HUES64 (cell line): ENCODE measurements around the gene TDRD7.

Source experiments
- H3K27ac ChIP-seq: 2 replicates; pipeline ENCODE4 v1.7.0; 2013; ENCODE audit warnings: low read depth, low read length, inconsistent platforms
- H3K27me3 ChIP-seq: 2 replicates; pipeline ENCODE4 v1.6.1; 2013; ENCODE audit warnings: mild to moderate bottlenecking, low read length; ENCODE audit not compliant: insufficient read depth
- H3K36me3 ChIP-seq: 2 replicates; pipeline ENCODE4 v1.6.1; 2013; ENCODE audit warnings: mild to moderate bottlenecking, low read length; ENCODE audit not compliant: insufficient read depth
- H3K4me1 ChIP-seq: 2 replicates; pipeline ENCODE4 v1.6.1; 2013; ENCODE audit warnings: mild to moderate bottlenecking, low read length, moderate library complexity; ENCODE audit not compliant: insufficient read depth
- H3K4me3 ChIP-seq: 2 replicates; pipeline ENCODE4 v1.5.1; 2013; ENCODE audit warnings: mild to moderate bottlenecking, low read length, moderate library complexity
- H3K9ac ChIP-seq: 2 replicates; pipeline ENCODE4 v1.6.1; 2013; ENCODE audit warnings: mild to moderate bottlenecking, low read depth, low read length
- H3K9me3 ChIP-seq: 2 replicates; pipeline ENCODE4 v1.6.1; 2013; ENCODE audit warnings: low read depth, low read length; ENCODE audit not compliant: insufficient read depth
- WGBS: fragments of 150-250, 120-280 bp; methylation state at CpG from one replicate; pipeline ENCODE4 v1.1.7; 2013; ENCODE audit warnings: missing lambda C conversion rate; 5-methylcytosine and 5-hydroxymethylcytosine counted together

Gene TDRD7

DNA sequence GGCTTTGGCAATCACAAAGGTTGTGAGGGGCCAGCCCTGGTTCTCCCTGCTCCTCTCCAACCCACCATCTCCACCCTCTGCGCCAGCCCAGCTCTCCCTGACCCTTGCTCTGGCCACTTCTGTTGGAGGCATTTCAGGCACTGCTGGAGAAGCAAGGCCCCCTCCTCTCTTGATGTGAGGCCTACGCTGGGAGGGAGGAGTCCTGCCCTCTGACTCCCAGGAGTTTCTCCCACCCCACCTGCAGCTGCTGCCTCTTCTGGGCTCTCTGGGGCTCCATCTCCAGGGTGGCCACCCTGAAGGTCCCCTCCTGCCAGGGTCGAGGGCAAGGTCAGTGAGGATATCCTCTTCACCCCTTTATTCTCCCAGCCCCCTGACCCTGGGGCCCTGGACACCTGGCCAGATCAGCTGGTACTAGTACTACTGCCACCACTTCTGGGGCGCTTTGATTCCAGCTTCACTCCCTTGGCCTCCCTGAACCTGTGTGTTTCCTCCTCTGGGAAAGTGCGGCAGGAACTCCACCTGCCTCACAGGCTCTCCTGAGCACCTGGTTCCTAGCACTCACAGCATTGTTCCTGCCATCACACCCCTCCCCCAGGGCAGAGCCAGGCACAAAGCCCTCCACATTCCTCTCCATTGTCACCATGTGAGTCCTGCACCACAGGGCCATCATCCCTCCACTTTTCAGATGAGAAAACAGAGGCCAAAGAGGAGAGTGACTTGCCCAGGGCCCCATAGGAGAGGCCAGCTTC lies 23.8 kb upstream of the TDRD7 start:
- Histone ChIP-seq H3K27ac (no peak overlapping the region), H3K36me3 (no peaks in the 10 kb centered on the region), H3K9ac (no peak overlapping the region), H3K27me3 (peaks cover 12% of the 10 kb centered on the region; the same call in 1 of the 2 replicates), H3K9me3 (no peaks in the 10 kb centered on the region), H3K4me1 (no peaks in the 10 kb centered on the region), H3K4me3 (no peak overlapping the region)
- 86% methylated on average over 5 of the region's 5 CpGs for WGBS

- no peak overlapping the region for H3K4me3 ChIP-seq
- WGBS, result 89% methylated on average over 5 of the region's 5 CpGs
Measured at GRCh38 chr9:97388721-97389238, 23.1 kb upstream of the TDRD7 start.

GRCh38 chr9:97389249-97389648 lies 22.6 kb upstream of the TDRD7 start:
- Histone ChIP-seq H3K36me3 (no peaks in the 10 kb centered on the region), H3K27ac (no peak overlapping the region), H3K27me3 (peaks cover 12% of the 10 kb centered on the region; the same call in 1 of the 2 replicates), H3K4me1 (no peaks in the 10 kb centered on the region), H3K9ac (no peak overlapping the region), H3K9me3 (no peaks in the 10 kb centered on the region), H3K4me3 (no peak overlapping the region)
- WGBS, result 93% methylated on average over 3 of the region's 3 CpGs

More at GRCh38 chr9:97388721-97389238, 23.1 kb upstream of the TDRD7 start:
- H3K9ac ChIP-seq, result no peak overlapping the region
- H3K27me3 ChIP-seq, result peaks cover 12% of the 10 kb centered on the region; the same call in 1 of the 2 replicates
- no peaks in the 10 kb centered on the region for H3K36me3 ChIP-seq
- no peaks in the 10 kb centered on the region for H3K9me3 ChIP-seq
- no peaks in the 10 kb centered on the region for H3K4me1 ChIP-seq
- H3K27ac ChIP-seq, result no peak overlapping the region

- 82% methylated on average over 10 of the region's 10 CpGs for WGBS
- Histone ChIP-seq H3K27me3 (peaks cover 12% of the 10 kb centered on the region; the same call in 1 of the 2 replicates), H3K9ac (no peak overlapping the region), H3K4me3 (no peak overlapping the region), H3K9me3 (no peaks in the 10 kb centered on the region), H3K27ac (no peak overlapping the region), H3K36me3 (no peaks in the 10 kb centered on the region), H3K4me1 (no peaks in the 10 kb centered on the region)
Measured at GRCh38 chr9:97390791-97391406, 21.0 kb upstream of the TDRD7 start.

DNA sequence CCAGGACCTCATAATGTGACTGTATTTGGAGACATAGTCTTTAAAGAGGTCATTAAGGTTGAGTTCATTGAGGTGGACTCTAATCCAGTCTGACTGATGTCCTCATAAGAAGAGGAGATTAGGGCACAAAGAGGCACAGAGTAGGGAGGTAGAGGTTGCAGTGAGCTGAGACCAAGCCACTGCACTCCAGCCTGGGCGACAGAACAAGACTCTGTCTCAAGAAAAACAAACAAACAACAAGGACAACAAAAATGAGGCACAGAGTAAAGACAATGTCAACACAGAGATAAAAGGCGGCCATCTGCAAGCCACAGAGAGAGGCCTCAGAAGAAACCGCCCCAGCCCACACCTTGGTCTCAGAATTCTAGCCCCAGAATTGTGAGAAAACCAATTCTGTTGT lies 17.0 kb upstream of the TDRD7 start:
- WGBS, result 84% methylated on average over 3 of the region's 3 CpGs
- no peak overlapping the region for H3K9ac ChIP-seq
- 0 out of 2 replicates have a peak, but pooled peaks cover 2% of the 10 kb centered on the region for H3K27me3 ChIP-seq
- H3K36me3 ChIP-seq, result no peaks in the 10 kb centered on the region
- no peak overlapping the region for H3K4me3 ChIP-seq
- H3K27ac ChIP-seq, result no peak overlapping the region
- H3K4me1 ChIP-seq, result peaks cover 4% of the 10 kb centered on the region; the same call in 1 of the 2 replicates
- no peaks in the 10 kb centered on the region for H3K9me3 ChIP-seq

DNA sequence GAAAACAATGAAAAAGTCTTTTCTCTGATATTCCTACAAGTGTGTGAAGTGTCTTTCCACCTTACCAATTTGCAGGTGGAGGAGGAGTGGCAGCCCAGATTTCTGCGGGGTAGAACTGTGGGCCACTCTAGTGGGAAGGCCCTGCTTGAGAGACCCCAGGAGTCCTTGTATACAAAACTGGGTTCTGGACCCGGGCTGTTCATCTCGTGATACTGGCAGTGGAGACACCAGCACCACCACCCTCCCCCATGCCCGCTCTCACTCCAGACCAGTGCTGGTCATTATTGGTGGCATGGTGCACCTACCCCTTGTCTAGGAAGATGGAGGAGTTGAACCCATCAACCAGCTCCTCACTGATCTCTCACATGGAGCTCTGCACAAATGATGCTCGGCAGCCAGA lies 16.2 kb upstream of the TDRD7 start:
- no peak overlapping the region for H3K27ac ChIP-seq
- WGBS, result 97% methylated on average over 5 of the region's 5 CpGs
- peaks cover 4% of the 10 kb centered on the region; the same call in 1 of the 2 replicates for H3K4me1 ChIP-seq
- H3K9me3 ChIP-seq, result no peaks in the 10 kb centered on the region
- 0 out of 2 replicates have a peak, but pooled peaks cover 2% of the 10 kb centered on the region for H3K27me3 ChIP-seq
- no peak overlapping the region for H3K9ac ChIP-seq
- no peaks in the 10 kb centered on the region for H3K36me3 ChIP-seq
- no peak overlapping the region for H3K4me3 ChIP-seq

DNA sequence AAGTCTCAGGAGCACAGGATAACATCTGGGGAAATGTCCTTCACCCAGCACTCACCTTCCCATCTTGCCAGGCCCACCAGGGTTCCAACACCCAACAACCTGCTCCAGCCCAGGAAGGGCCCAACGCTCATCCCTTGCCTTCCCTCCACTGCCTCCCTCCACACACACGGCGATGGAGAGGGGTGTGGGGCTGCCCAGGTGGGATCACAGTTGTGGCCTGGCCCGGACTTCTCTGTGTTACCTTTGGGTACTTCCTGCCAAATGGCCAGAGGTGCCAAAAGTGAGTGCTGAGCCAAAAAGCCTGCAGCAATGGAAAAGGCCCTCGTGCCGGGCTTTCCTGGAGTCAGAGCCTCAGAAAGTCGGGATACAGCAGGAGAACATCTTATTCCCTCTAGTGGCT lies 15.6 kb upstream of the TDRD7 start:
- H3K4me1 ChIP-seq, result peaks cover 4% of the 10 kb centered on the region; the same call in 1 of the 2 replicates
- H3K27me3 ChIP-seq, result 0 out of 2 replicates have a peak, but pooled peaks cover 2% of the 10 kb centered on the region
- no peaks in the 10 kb centered on the region for H3K36me3 ChIP-seq
- 93% methylated on average over 7 of the region's 7 CpGs for WGBS
- no peaks in the 10 kb centered on the region for H3K9me3 ChIP-seq
- H3K4me3 ChIP-seq, result no peak overlapping the region
- no peak overlapping the region for H3K27ac ChIP-seq
- H3K9ac ChIP-seq, result no peak overlapping the region

- no peaks in the 10 kb centered on the region for H3K9me3 ChIP-seq
- WGBS, result 97% methylated on average over 1 of the region's 1 CpG
- H3K4me3 ChIP-seq, result no peak overlapping the region
Measured at GRCh38 chr9:97397220-97397619, 14.7 kb upstream of the TDRD7 start.

GRCh38 chr9:97398999-97399758 lies 12.7 kb upstream of the TDRD7 start:
- 38% methylated on average over 20 of the region's 20 CpGs for WGBS
- Histone ChIP-seq H3K4me1 (peaks cover 4% of the 10 kb centered on the region; the same call in 1 of the 2 replicates), H3K4me3 (no peak overlapping the region), H3K9ac (no peak overlapping the region), H3K27me3 (no peaks in the 10 kb centered on the region), H3K36me3 (no peaks in the 10 kb centered on the region), H3K9me3 (peaks cover 5% of the 10 kb centered on the region; the same call in 1 of the 2 replicates), H3K27ac (no peak overlapping the region)

More at GRCh38 chr9:97397220-97397619, 14.7 kb upstream of the TDRD7 start:
- Histone ChIP-seq H3K27ac (no peak overlapping the region), H3K36me3 (no peaks in the 10 kb centered on the region), H3K27me3 (0 out of 2 replicates have a peak, but pooled peaks cover 2% of the 10 kb centered on the region), H3K9ac (no peak overlapping the region), H3K4me1 (peaks cover 4% of the 10 kb centered on the region; the same call in 1 of the 2 replicates)

GRCh38 chr9:97403746-97404316 lies 8.1 kb upstream of the TDRD7 start:
- no peaks in the 10 kb centered on the region for H3K36me3 ChIP-seq
- peaks cover 14% of the 10 kb centered on the region; the same call in 1 of the 2 replicates for H3K4me1 ChIP-seq
- H3K4me3 ChIP-seq, result no peak overlapping the region
- H3K27ac ChIP-seq, result no peak overlapping the region
- no peak overlapping the region for H3K9ac ChIP-seq
- 96% methylated on average over 4 of the region's 4 CpGs for WGBS
- H3K27me3 ChIP-seq, result no peaks in the 10 kb centered on the region
- peaks cover 9% of the 10 kb centered on the region; the same call in 1 of the 2 replicates for H3K9me3 ChIP-seq
